Measurements from ENCODE around the gene CHID1. TPM values are rescaled to one million over a fixed set of nuclear protein-coding genes. Genes with fewer than 3 reads are reported as not detected.

Gene CHID1
- total and polyA plus RNA-seq, 9 of the 15 experiments (the other 6 are each of a cell fraction or from before 2014, with no cell fraction given) = 15.1 to 108 (median 39.8) TPM

GRCh38 chr11:945986-946385 is 35.4 kb upstream of the CHID1 start:
- ATAC-seq (no peak), FAIRE-seq (no peak), DNase-seq (ENCODE audit: extremely low read depth in 1 of 4, low spot score in 3 of 4) (no peak)
- H3K9ac ChIP-seq (ENCODE audit: insufficient read depth in 1 of 2, low read depth in 2 of 2, low read length in 2 of 2) = no peak overlapping the region
- CTCF ChIA-PET (ENCODE audit: low intra/inter-chr PET ratio) = no interaction called here
- H3K4me1 ChIP-seq (replicated peaks in 1 of 2; ENCODE audit: control insufficient read depth in 2 of 2, insufficient read depth in 2 of 2, low read length in 2 of 2) = peaks cover 10 to 12% of the 10 kb centered on the region in 2 experiments; a peak in 4 of 5 replicates
- no peaks in the 10 kb centered on the region for H3K9me1 ChIP-seq (ENCODE audit: control insufficient read depth, insufficient read depth, low read length)
- no TSS peak for BruUV-seq (replicated peaks)
- POLR2A ChIA-PET = interaction anchor here (1.1 to 1.6 kb wide), 3 partner anchors 10 to 17 kb away, joined by 3 to 4 read pairs (median 4); no protein-coding TSS in a partner anchor
- 76% methylated on average over 9 of the region's 9 CpGs for WGBS (ENCODE audit: insufficient coverage, low coverage, missing lambda C conversion rate)
- H3K4me3 ChIP-seq = no peak overlapping the region
- H3K36me3 ChIP-seq (ENCODE audit: control insufficient read depth, insufficient read depth, low read length) = peaks cover 22% of the 10 kb centered on the region; the same call in 2 of the 3 replicates
- H4K20me1 ChIP-seq (replicated peaks; ENCODE audit: control insufficient read depth, insufficient read depth, low read length) = no peaks in the 10 kb centered on the region
- H3K79me2 ChIP-seq (ENCODE audit: control insufficient read depth, insufficient read depth, low read length) = peaks cover 29% of the 10 kb centered on the region
- H3K27ac ChIP-seq (ENCODE audit: extremely low read depth, low read depth, low read length) = no peak overlapping the region
- H3K9me3 ChIP-seq (replicated peaks; ENCODE audit: control insufficient read depth, insufficient read depth, low read depth, low read length) = peaks cover 8% of the 10 kb centered on the region
- H2AFZ ChIP-seq (ENCODE audit: low read depth, low read length) = no peak overlapping the region
- H3K27me3 ChIP-seq (ENCODE audit: control insufficient read depth in 2 of 2, insufficient read depth in 2 of 2, low read length in 2 of 2) = no peaks in the 10 kb centered on the region
- H3K4me2 ChIP-seq (ENCODE audit: insufficient read depth, low read length) = no peak overlapping the region
- in situ Hi-C loops (cut with MboI) (no loop called here), intact Hi-C loops (cut with micrococcal nuclease) (no loop called here)
- TF ChIP-seq PPARD (CRISPR knock-in tag; IDR thresholded peaks at IDR 0.05) (no peak), ZNF592 (IDR thresholded peaks at IDR 0.05) (no peak), JUNB (CRISPR knock-in tag; conservative IDR thresholded peaks at IDR 0.05) (no peak), RFX1 (IDR thresholded peaks at IDR 0.05) (peak; percentile 93), ELF1 (tag; IDR thresholded peaks at IDR 0.05) (no peak), POLR2AphosphoS5 (IDR thresholded peaks at IDR 0.05; ENCODE audit: control insufficient read depth, insufficient read depth, low read depth, low read length) (no peak), CEBPG (CRISPR knock-in tag; IDR thresholded peaks at IDR 0.05) (peak; percentile 39; the same call in 1 of the 2 replicates), CEBPG (tag; conservative IDR thresholded peaks at IDR 0.05 in 1 of 2, IDR thresholded peaks at IDR 0.05 in 1 of 2) (no peak), ZBTB11 (CRISPR knock-in tag; IDR thresholded peaks at IDR 0.05) (no peak), CEBPB (tag; IDR thresholded peaks at IDR 0.05) (peak; percentile 76), RB1 (IDR thresholded peaks at IDR 0.05; ENCODE audit: low read depth) (no peak), E4F1 (CRISPR knock-in tag; IDR thresholded peaks at IDR 0.05; ENCODE audit: borderline replicate concordance) (no peak)
